HCT116 (cell line): ENCODE results near the gene TIMP1. TPM values are rescaled to one million over a fixed set of nuclear protein-coding genes. Genes with fewer than 3 reads are reported as not detected.
A peak's percentile ranks its signal among the peaks of the same experiment; 100 is the strongest.

ENCODE experiments used
- ATAC-seq: fragments of 200-7000 bp; cut with Tn5 transposase; 2 replicates; pipeline ENCODE4 v1.9.1; 2020; ENCODE audit warnings: mild to moderate bottlenecking, moderate library complexity
- BruUV-seq: library from RNA; stranded (reverse); fragments of 400-500 nt; replicated peaks from 2 replicates; lab custom pipeline; 2021; lab: Mats Ljungman, UMichigan
- CTCF ChIA-PET: fragments of 300-600 bp; sonication (Branson Sonifier 250); formaldehyde crosslinking; loops from one replicate; lab custom pipeline; 2021; ENCODE audit warnings: antibody characterized with exemption; lab: Charles Lee
- POLR2A ChIA-PET: fragments of 300-600, 350-600 bp; sonication (Branson Sonifier 250); formaldehyde crosslinking; loops from one replicate; lab custom pipeline; 2021; ENCODE audit warnings: antibody characterized with exemption; lab: Charles Lee
- RAD21 ChIA-PET, 2 experiments: fragments of 300-600 bp; sonication (Branson Sonifier 250); formaldehyde crosslinking; loops; one replicate each; lab custom pipeline; 2023; ENCODE audit warnings: low total read pairs in 2 of 2; ENCODE audit not compliant: uncharacterized antibody in 2 of 2, unreplicated experiment in 2 of 2, low non-redundant PET in 1 of 2; lab: Charles Lee
- DNase-seq: peaks from one replicate; pipeline ENCODE4 v3.0.0-alpha.2; 2010; ENCODE audit warnings: low read depth, low spot score
- H2AFZ ChIP-seq: fragments of 200-600 bp; shearing (Covaris generic), sonication (generic); 2 replicates; pipeline ENCODE4 v1.6.1; 2017; ENCODE audit warnings: low read depth, mixed run types, mixed read lengths, antibody characterized with exemption, low read length; ENCODE audit not compliant: poor library complexity, severe bottlenecking
- H3K27ac ChIP-seq: 2 replicates; pipeline ENCODE4 v1.5.1; 2012; ENCODE audit warnings: low read depth, low read length
- H3K27me3 ChIP-seq: fragments of 200-600 bp; sonication (generic); 2 replicates; pipeline ENCODE4 v1.6.1; 2016; ENCODE audit warnings: mixed run types, low read length, mixed read lengths; ENCODE audit not compliant: insufficient read depth
- H3K36me3 ChIP-seq, 2 experiments: fragments of 200-500 bp in 1 of 2; fragments of 200-600 bp in 1 of 2; sonication (Bioruptor generic) in 1 of 2; sonication (generic) in 1 of 2; 2 replicates each; pipeline versions ENCODE4 v1.5.1 to v1.6.1; 2014 to 2016; ENCODE audit warnings: low read length in 2 of 2, inconsistent platforms in 1 of 2, mixed read lengths in 1 of 2, mixed run types in 1 of 2; ENCODE audit not compliant: insufficient read depth in 2 of 2, control insufficient read depth in 1 of 2
- H3K4me1 ChIP-seq, 2 experiments: fragments of 200-600 bp in 1 of 2; sonication (generic) in 1 of 2; 2 replicates each; pipeline versions ENCODE4 v1.5.1 to v1.6.1; 2012 to 2017; ENCODE audit warnings: low read length in 2 of 2, inconsistent platforms in 1 of 2, mild to moderate bottlenecking in 1 of 2, mixed read lengths in 1 of 2, mixed run types in 1 of 2, moderate library complexity in 1 of 2; ENCODE audit not compliant: insufficient read depth in 2 of 2, control insufficient read depth in 1 of 2
- H3K4me2 ChIP-seq: fragments of 200-600 bp; sonication (generic); 2 replicates; pipeline ENCODE4 v1.6.1; 2017; ENCODE audit warnings: mixed run types, low read length, mixed read lengths
- H3K4me3 ChIP-seq, 2 experiments: fragments of 200-600 bp in 1 of 2; sonication (generic) in 1 of 2; replicated peaks in 1 of 2; 2 replicates each; pipeline ENCODE4 v1.5.1; 2011 to 2016; ENCODE audit warnings: low read length in 2 of 2, control low read depth in 1 of 2, low read depth in 1 of 2, mild to moderate bottlenecking in 1 of 2, mixed read lengths in 1 of 2, mixed run types in 1 of 2
- H3K79me2 ChIP-seq: fragments of 200-600 bp; sonication (generic); 2 replicates; pipeline ENCODE4 v1.6.1; 2017; ENCODE audit warnings: mild to moderate bottlenecking, mixed run types, low read length, moderate library complexity, mixed read lengths; ENCODE audit not compliant: insufficient read depth
- H3K9ac ChIP-seq: fragments of 200-600 bp; sonication (generic); 2 replicates; pipeline ENCODE4 v1.6.1; 2016; ENCODE audit warnings: low read length, mixed read lengths
- H3K9me2 ChIP-seq: fragments of 200-600 bp; sonication (generic), shearing (Covaris generic); 2 replicates; pipeline ENCODE4 v1.6.1; 2017; ENCODE audit warnings: mixed run types, mild to moderate bottlenecking, moderate library complexity; ENCODE audit not compliant: insufficient read depth
- H3K9me3 ChIP-seq, 2 experiments: fragments of 200-500 bp in 1 of 2; fragments of 200-600 bp in 1 of 2; sonication (Bioruptor generic) in 1 of 2; sonication (generic) in 1 of 2; 2 replicates each; pipeline ENCODE4 v1.6.1; 2014 to 2017; ENCODE audit warnings: low read length in 2 of 2, mixed read lengths in 2 of 2, inconsistent platforms in 1 of 2, low read depth in 1 of 2, mild to moderate bottlenecking in 1 of 2, mixed run types in 1 of 2, moderate library complexity in 1 of 2; ENCODE audit not compliant: control insufficient read depth in 1 of 2, insufficient read depth in 1 of 2
- H4K20me1 ChIP-seq: fragments of 200-600 bp; sonication (generic), shearing (Covaris generic); 2 replicates; pipeline ENCODE4 v1.6.1; 2017; ENCODE audit warnings: mixed run types, mild to moderate bottlenecking, moderate library complexity; ENCODE audit not compliant: insufficient read depth
- REST ChIP-seq: IDR thresholded peaks from 2 replicates; pipeline ENCODE4 v1.6.1; 2012; ENCODE audit warnings: low read depth
- SRF ChIP-seq: IDR thresholded peaks from 2 replicates; pipeline ENCODE4 v1.6.1; 2012; ENCODE audit warnings: low read depth
- ZBTB33 ChIP-seq: IDR thresholded peaks from 2 replicates; pipeline ENCODE4 v1.6.1; 2011; ENCODE audit warnings: mild to moderate bottlenecking, low read length, moderate library complexity; ENCODE audit not compliant: insufficient replicate concordance; ENCODE audit errors: extremely low read depth
- intact Hi-C: fragments of 100-400 bp; cut with micrococcal nuclease; formaldehyde crosslinking; loops from 2 replicates; pipeline ENCODE4 v1.10.0; 2022
- total RNA-seq: library from RNA; stranded (reverse); gene quantifications from one replicate; pipeline ENCODE4 v1.2.1, GENCODE V29; 2021; ENCODE audit not compliant: unreplicated experiment

TIMP1 gene
- total RNA-seq, 1 experiment from 2014 or later, result 225 TPM

- TF ChIP-seq REST, result no peak
- Histone ChIP-seq H3K9me3 (no peaks in the 10 kb centered on the region), H4K20me1 (no peaks in the 10 kb centered on the region), H3K4me1 (no peaks in the 10 kb centered on the region), H3K4me2 (no peak overlapping the region), H2AFZ (no peak overlapping the region), H3K9me2 (no peaks in the 10 kb centered on the region), H3K9ac (no peak overlapping the region), H3K4me3 (no peak overlapping the region), H3K79me2 (no peaks in the 10 kb centered on the region), H3K27ac (no peak overlapping the region), H3K27me3 (no peaks in the 10 kb centered on the region), H3K36me3 (no peaks in the 10 kb centered on the region)
- RAD21 ChIA-PET, result no interaction called here
- DNase-seq (no peak), ATAC-seq (peak; percentile 64)
- no TSS peak for BruUV-seq
- intact Hi-C loops, result no loop called here
- CTCF ChIA-PET, result no interaction called here
- POLR2A ChIA-PET, result no interaction called here
Observed at GRCh38 chrX:47623540-47624027, 41.3 kb downstream of the TIMP1 start.

GRCh38 chrX:47625365-47625764 lies 43.1 kb downstream of the TIMP1 start:
- Histone ChIP-seq H3K9me3 (no peaks in the 10 kb centered on the region), H4K20me1 (no peaks in the 10 kb centered on the region), H3K4me1 (no peaks in the 10 kb centered on the region), H3K9me2 (no peaks in the 10 kb centered on the region), H3K27ac (no peak overlapping the region), H3K4me3 (no peak overlapping the region), H3K4me2 (no peak overlapping the region), H3K9ac (no peak overlapping the region), H3K27me3 (no peaks in the 10 kb centered on the region), H2AFZ (no peak overlapping the region), H3K36me3 (no peaks in the 10 kb centered on the region), H3K79me2 (no peaks in the 10 kb centered on the region)
- intact Hi-C loops, result loop anchor here (5.0 kb wide), 1 partner anchor 63 kb away; the partner anchor contains the start of gene ARAF
- POLR2A ChIA-PET, result no interaction called here
- TF ChIP-seq ZBTB33, result no peak
- TF ChIP-seq SRF, result no peak
- CTCF ChIA-PET, result no interaction called here
- no TSS peak for BruUV-seq
- DNase-seq (no peak), ATAC-seq (no peak)
- RAD21 ChIA-PET, result no interaction called here
